Esophagus muscularis mucosa (tissue), 3 donors: Measurements from ENCODE around the gene ASIC2.

Experiments
- POLR2AphosphoS5 ChIP-seq, 2 donors: sonication (generic); formaldehyde crosslinking; IDR thresholded peaks; one replicate each; pipeline ENCODE4 v1.6.1; 2017; ENCODE audit warnings: antibody characterized with exemption in 2 of 2
- TF ChIP-seq, protein P1 (sequence below), 3 experiments: fragments of 200-600 bp in 2 of 3; fragments of 450-650 bp in 1 of 3; sonication (generic) in 2 of 3; IDR thresholded peaks; one replicate each; pipeline ENCODE4 v1.5.1; 2017 to 2019; ENCODE audit warnings: antibody characterized with exemption in 3 of 3, mild to moderate bottlenecking in 2 of 3, moderate library complexity in 1 of 3

DNA sequence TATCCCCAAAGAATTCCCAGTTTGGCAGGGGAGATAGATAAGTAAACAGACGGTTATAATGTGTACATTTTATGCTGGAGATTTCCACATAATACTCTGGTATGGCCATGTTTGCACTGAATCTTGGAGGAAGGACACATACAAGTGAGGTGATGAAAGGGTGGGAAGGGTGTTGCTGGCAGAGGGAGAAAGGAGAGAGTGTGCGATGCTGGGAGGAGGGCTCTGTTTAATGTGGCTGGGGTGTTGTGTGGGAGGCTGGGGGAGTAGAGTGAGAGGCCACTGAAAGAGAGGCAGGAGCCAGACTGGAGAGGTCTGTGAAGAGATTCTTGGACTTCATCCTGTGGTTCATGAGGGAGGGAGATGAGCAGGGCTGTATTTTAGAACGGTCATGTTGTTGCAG is 213.9 kb downstream of the ASIC2 start:
- TF ChIP-seq, protein P1, sequence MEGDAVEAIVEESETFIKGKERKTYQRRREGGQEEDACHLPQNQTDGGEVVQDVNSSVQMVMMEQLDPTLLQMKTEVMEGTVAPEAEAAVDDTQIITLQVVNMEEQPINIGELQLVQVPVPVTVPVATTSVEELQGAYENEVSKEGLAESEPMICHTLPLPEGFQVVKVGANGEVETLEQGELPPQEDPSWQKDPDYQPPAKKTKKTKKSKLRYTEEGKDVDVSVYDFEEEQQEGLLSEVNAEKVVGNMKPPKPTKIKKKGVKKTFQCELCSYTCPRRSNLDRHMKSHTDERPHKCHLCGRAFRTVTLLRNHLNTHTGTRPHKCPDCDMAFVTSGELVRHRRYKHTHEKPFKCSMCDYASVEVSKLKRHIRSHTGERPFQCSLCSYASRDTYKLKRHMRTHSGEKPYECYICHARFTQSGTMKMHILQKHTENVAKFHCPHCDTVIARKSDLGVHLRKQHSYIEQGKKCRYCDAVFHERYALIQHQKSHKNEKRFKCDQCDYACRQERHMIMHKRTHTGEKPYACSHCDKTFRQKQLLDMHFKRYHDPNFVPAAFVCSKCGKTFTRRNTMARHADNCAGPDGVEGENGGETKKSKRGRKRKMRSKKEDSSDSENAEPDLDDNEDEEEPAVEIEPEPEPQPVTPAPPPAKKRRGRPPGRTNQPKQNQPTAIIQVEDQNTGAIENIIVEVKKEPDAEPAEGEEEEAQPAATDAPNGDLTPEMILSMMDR (IDR thresholded peaks at IDR 0.05) = no peak
- TF ChIP-seq POLR2AphosphoS5 (IDR thresholded peaks at IDR 0.05) = no peak
